GM12878 (cell line): ENCODE results near the gene TLCD2. TPM values are rescaled to one million over a fixed set of nuclear protein-coding genes. Genes with fewer than 3 reads are reported as not detected.

Experiments used
- ATAC-seq: fragments of 200-7000 bp; cut with Tn5 transposase; 3 replicates; pipeline ENCODE4 v1.9.1; 2020; ENCODE audit warnings: mild to moderate bottlenecking, moderate library complexity
- BruUV-seq: library from RNA; stranded (reverse); fragments of 400-500 nt; replicated peaks from 2 replicates; lab custom pipeline; 2021; lab: Mats Ljungman, UMichigan
- CTCF ChIA-PET: fragments of 300-600 bp; sonication (Branson Sonifier 250); formaldehyde crosslinking; extraction: SDS; loops from one replicate; lab custom pipeline; 2021; ENCODE audit warnings: inconsistent platforms; lab: Yijun Ruan, JAX
- POLR2A ChIA-PET: fragments of 350-600 bp; formaldehyde crosslinking; extraction: SDS; loops from one replicate; lab custom pipeline; 2021; ENCODE audit warnings: inconsistent platforms; lab: Charles Lee
- RAD21 ChIA-PET: fragments of 300-600 bp; sonication (Branson Sonifier 250); formaldehyde crosslinking; loops from one replicate; lab custom pipeline; 2023; ENCODE audit warnings: antibody characterized with exemption; ENCODE audit not compliant: unreplicated experiment; lab: Charles Lee
- SMC1A ChIA-PET: fragments of 300-600 bp; sonication (Branson Sonifier 250); formaldehyde crosslinking; loops from one replicate; lab custom pipeline; 2023; ENCODE audit not compliant: unreplicated experiment, uncharacterized antibody; lab: Charles Lee
- DNase-seq: peaks from one replicate; pipeline ENCODE4 v3.0.0-alpha.2; 2011; ENCODE audit warnings: low read depth, low spot score
- FAIRE-seq: peaks from 3 replicates; lab custom pipeline; 2011; peaks lifted over from hg19 to GRCh38; lab: Jason Lieb, UNC
- H2AFZ ChIP-seq: 2 replicates; pipeline ENCODE4 v1.6.0; 2011; ENCODE audit warnings: low read depth, low read length, control low read depth; ENCODE audit not compliant: control insufficient read depth
- H3K27ac ChIP-seq: 2 replicates; pipeline ENCODE4 v1.5.1; 2011; ENCODE audit warnings: control low read depth; ENCODE audit not compliant: control insufficient read depth, insufficient read depth
- H3K27me3 ChIP-seq, 2 experiments: replicated peaks in 1 of 2; 2 replicates each; pipeline versions ENCODE4 v1.6.0 to v1.6.1; 2011; ENCODE audit warnings: low read length in 1 of 2; ENCODE audit not compliant: control insufficient read depth in 2 of 2, insufficient read depth in 2 of 2
- H3K36me3 ChIP-seq, 2 experiments: 2 replicates each; pipeline ENCODE4 v1.5.1; 2011; ENCODE audit warnings: low read length in 1 of 2; ENCODE audit not compliant: control insufficient read depth in 2 of 2, insufficient read depth in 2 of 2
- H3K4me1 ChIP-seq: 2 replicates; pipeline ENCODE4 v1.6.1; 2011; ENCODE audit warnings: mild to moderate bottlenecking, low read length, moderate library complexity, mixed read lengths; ENCODE audit not compliant: control insufficient read depth, insufficient read depth
- H3K4me2 ChIP-seq: 2 replicates; pipeline ENCODE4 v1.6.0; 2011; ENCODE audit warnings: control low read depth; ENCODE audit not compliant: control insufficient read depth, insufficient read depth
- H3K4me3 ChIP-seq: fragments of 200-600 bp; sonication (generic); 2 replicates; pipeline ENCODE4 v1.5.1; 2016
- H3K79me2 ChIP-seq: 2 replicates; pipeline ENCODE4 v1.6.0; 2011; ENCODE audit warnings: low read length; ENCODE audit not compliant: control insufficient read depth, insufficient read depth
- H3K9ac ChIP-seq: 2 replicates; pipeline ENCODE4 v1.8.0; 2011; ENCODE audit warnings: low read length, control low read depth, mixed read lengths; ENCODE audit not compliant: control insufficient read depth, insufficient read depth
- H3K9me3 ChIP-seq: replicated peaks from 3 replicates; pipeline ENCODE4 v1.5.1; 2011; ENCODE audit warnings: mild to moderate bottlenecking, low read length; ENCODE audit not compliant: control insufficient read depth, insufficient read depth
- H4K20me1 ChIP-seq: 2 replicates; pipeline ENCODE4 v1.6.0; 2011; ENCODE audit not compliant: control insufficient read depth, insufficient read depth
- CTCF ChIP-seq, 3 experiments: IDR thresholded peaks in 2 of 3; conservative IDR thresholded peaks in 1 of 3; 2 replicates each; pipeline ENCODE4 v1.5.1; 2011; ENCODE audit warnings: low read depth in 3 of 3, low read length in 3 of 3, mild to moderate bottlenecking in 3 of 3, control low read depth in 2 of 3, moderate library complexity in 2 of 3, inconsistent platforms in 1 of 3, mixed read lengths in 1 of 3; ENCODE audit not compliant: control insufficient read depth in 2 of 3, insufficient read depth in 1 of 3; ENCODE audit errors: extremely low read depth in 1 of 3
- ETV6 ChIP-seq, 2 experiments: fragments of 450-650 bp in 1 of 2; IDR thresholded peaks in 1 of 2; conservative IDR thresholded peaks in 1 of 2; 2 replicates each; pipeline ENCODE4 v1.6.1; 2014; ENCODE audit warnings: antibody characterized with exemption in 1 of 2, borderline replicate concordance in 1 of 2, low read depth in 1 of 2, mild to moderate bottlenecking in 1 of 2, moderate library complexity in 1 of 2
- IKZF1 ChIP-seq: fragments of 450-650 bp; conservative IDR thresholded peaks from 2 replicates; pipeline ENCODE4 v1.6.1; 2017; ENCODE audit warnings: antibody characterized with exemption, mild to moderate bottlenecking
- IRF5 ChIP-seq: fragments of 450-650 bp; IDR thresholded peaks from 2 replicates; pipeline ENCODE4 v1.6.1; 2017; ENCODE audit warnings: borderline replicate concordance
- NFXL1 ChIP-seq: fragments of 450-650 bp; IDR thresholded peaks from 2 replicates; pipeline ENCODE4 v1.6.1; 2017; ENCODE audit warnings: antibody characterized with exemption, mild to moderate bottlenecking, borderline replicate concordance
- RAD21 ChIP-seq: IDR thresholded peaks from 2 replicates; pipeline ENCODE4 v1.6.1; 2011; ENCODE audit warnings: mild to moderate bottlenecking, low read depth, low read length, moderate library complexity; ENCODE audit not compliant: insufficient read depth
- REST ChIP-seq: IDR thresholded peaks from 2 replicates; pipeline ENCODE4 v1.6.1; 2012; ENCODE audit warnings: mild to moderate bottlenecking, low read depth, low read length
- SMC3 ChIP-seq: IDR thresholded peaks from 2 replicates; pipeline ENCODE4 v1.6.1; 2011; ENCODE audit warnings: low read length, improper control_type of control experiment, borderline replicate concordance
- SREBF1 ChIP-seq: IDR thresholded peaks from 2 replicates; pipeline ENCODE4 v1.6.1; 2012; ENCODE audit warnings: mild to moderate bottlenecking, low read length
- SRF ChIP-seq, 2 experiments: IDR thresholded peaks; 2 replicates each; pipeline ENCODE4 v1.6.1; 2011; ENCODE audit warnings: low read depth in 2 of 2, low read length in 2 of 2, mild to moderate bottlenecking in 1 of 2, moderate library complexity in 1 of 2
- WGBS: methylation state at CpG from one replicate; pipeline ENCODE4 v1.1.6; 2016; ENCODE audit warnings: low lambda C conversion rate; ENCODE audit not compliant: insufficient replicate concordance, insufficient coverage; ENCODE audit errors: missing lambda C conversion rate; 5-methylcytosine and 5-hydroxymethylcytosine counted together
- in situ Hi-C: fragments of 300-500 bp; cut with MboI; formaldehyde crosslinking; loops from 9 replicates; pipeline ENCODE4 v1.14.3; 2018; ENCODE audit warnings: mixed read lengths
- intact Hi-C: fragments of 100-400 bp; cut with micrococcal nuclease; formaldehyde crosslinking; loops from one replicate; pipeline ENCODE4 v1.14.2; 2022; ENCODE audit not compliant: unreplicated experiment
- polyA plus RNA-seq, 11 experiments: library from polyadenylated mRNA; depleted of rRNA in 4 of 11; unstranded in 6 of 11; stranded (reverse) in 5 of 11; fragments of >200 nt; fragmentation: Nextera tagmentation in 4 of 11; fragmentation: Illumina TruSeq in 1 of 11; extraction: Ambion mirVana in 4 of 11; extraction: Trizol in 1 of 11; gene quantifications; 1 replicate in 1 of 11; 2 replicates in 10 of 11; pipeline versions ENCODE4 v1.2.1 to v1.2.3, GENCODE V29; 2011 to 2016; ENCODE audit warnings: inconsistent platforms in 2 of 11, missing spikeins in 2 of 11, low read depth in 1 of 11
- total RNA-seq, 4 experiments: library from RNA; depleted of rRNA in 3 of 4; stranded (reverse); fragments of >200 nt in 3 of 4; fragmentation: Illumina TruSeq in 1 of 4; extraction: Trizol in 1 of 4; gene quantifications; 2 replicates each; pipeline versions ENCODE4 v1.2.1 to v1.2.3, GENCODE V29; 2013 to 2021
- TF ChIP-seq, protein P1 (sequence below): fragments of 450-650 bp; formaldehyde crosslinking; IDR thresholded peaks from 2 replicates; pipeline ENCODE4 v1.5.0; 2022; ENCODE audit warnings: mild to moderate bottlenecking, missing genetic modification characterization

TLCD2 gene
- total and polyA plus RNA-seq, 10 of the 15 experiments (the other 5 are each of a cell fraction or from before 2014, with no cell fraction given): 0.02 to 0.15 (median 0.05) TPM; not detected in 2

- ChIA-PET CTCF (interaction anchor here (0.7 to 11.0 kb wide), 11 partner anchors 9 to 152 kb away, joined by 3 to 232 read pairs (median 4); partner anchors contain the start of genes RILP and RPA1), SMC1A (interaction anchor here (0.7 to 1.5 kb wide), 3 partner anchors 10 to 151 kb away, joined by 3 to 4 read pairs (median 3); no protein-coding TSS in a partner anchor), POLR2A (interaction anchor here (0.5 to 0.6 kb wide), 2 partner anchors 10 to 18 kb away, joined by 3 read pairs; no protein-coding TSS in a partner anchor), RAD21 (interaction anchor here (0.9 to 1.9 kb wide), 5 partner anchors 30 to 151 kb away, joined by 3 to 8 read pairs (median 4); no protein-coding TSS in a partner anchor)
- in situ Hi-C loops: no loop called here
- peak overlapping the region; percentile 90 for H3K4me2 ChIP-seq
- H3K79me2 ChIP-seq: peaks cover 7% of the 10 kb centered on the region
- BruUV-seq: no TSS peak
- H4K20me1 ChIP-seq: no peaks in the 10 kb centered on the region
- intact Hi-C loops: no loop called here
- H3K27me3 ChIP-seq: peaks cover 0 to 3% of the 10 kb centered on the region in 2 experiments; a peak in 1 of 4 replicates
- no peak for ATAC-seq
- no peaks in the 10 kb centered on the region for H3K9me3 ChIP-seq
- no peak overlapping the region for H3K27ac ChIP-seq
- H3K4me1 ChIP-seq: peaks cover 4% of the 10 kb centered on the region
- H3K9ac ChIP-seq: no peak overlapping the region
- H3K36me3 ChIP-seq: peaks cover 0 to 7% of the 10 kb centered on the region in 2 experiments; a peak in 2 of 4 replicates
- no peak overlapping the region for H2AFZ ChIP-seq
- DNase-seq: no peak
- WGBS: 65% methylated on average over 11 of the region's 11 CpGs
- H3K4me3 ChIP-seq: no peak overlapping the region
- FAIRE-seq: peak; percentile 44
- TF ChIP-seq SRF (IDR thresholded peaks at IDR 0.05; ENCODE audit: low read depth in 2 of 2, low read length in 2 of 2) (no peak), SMC3 (peak; percentile 12; the same call in 1 of the 2 replicates), SREBF1 (no peak), CTCF (IDR thresholded peaks at IDR 0.05 in 2 of 3, conservative IDR thresholded peaks at IDR 0.05 in 1 of 3; ENCODE audit: control insufficient read depth in 2 of 3, extremely low read depth in 1 of 3, insufficient read depth in 1 of 3, low read depth in 3 of 3, low read length in 3 of 3) (peak; percentile 40 to 53 (median 50); a peak in 5 of 6 replicates), IRF5 (no peak), IKZF1 (0 out of 2 replicates have a peak, but pooled peaks have one; percentile 19), ETV6 (conservative IDR thresholded peaks at IDR 0.05 in 1 of 2, IDR thresholded peaks at IDR 0.05 in 1 of 2; ENCODE audit: borderline replicate concordance in 1 of 2, low read depth in 1 of 2) (no peak), RAD21 (peak; percentile 55), NFXL1 (no peak), REST (no peak)
- TF ChIP-seq, protein P1, sequence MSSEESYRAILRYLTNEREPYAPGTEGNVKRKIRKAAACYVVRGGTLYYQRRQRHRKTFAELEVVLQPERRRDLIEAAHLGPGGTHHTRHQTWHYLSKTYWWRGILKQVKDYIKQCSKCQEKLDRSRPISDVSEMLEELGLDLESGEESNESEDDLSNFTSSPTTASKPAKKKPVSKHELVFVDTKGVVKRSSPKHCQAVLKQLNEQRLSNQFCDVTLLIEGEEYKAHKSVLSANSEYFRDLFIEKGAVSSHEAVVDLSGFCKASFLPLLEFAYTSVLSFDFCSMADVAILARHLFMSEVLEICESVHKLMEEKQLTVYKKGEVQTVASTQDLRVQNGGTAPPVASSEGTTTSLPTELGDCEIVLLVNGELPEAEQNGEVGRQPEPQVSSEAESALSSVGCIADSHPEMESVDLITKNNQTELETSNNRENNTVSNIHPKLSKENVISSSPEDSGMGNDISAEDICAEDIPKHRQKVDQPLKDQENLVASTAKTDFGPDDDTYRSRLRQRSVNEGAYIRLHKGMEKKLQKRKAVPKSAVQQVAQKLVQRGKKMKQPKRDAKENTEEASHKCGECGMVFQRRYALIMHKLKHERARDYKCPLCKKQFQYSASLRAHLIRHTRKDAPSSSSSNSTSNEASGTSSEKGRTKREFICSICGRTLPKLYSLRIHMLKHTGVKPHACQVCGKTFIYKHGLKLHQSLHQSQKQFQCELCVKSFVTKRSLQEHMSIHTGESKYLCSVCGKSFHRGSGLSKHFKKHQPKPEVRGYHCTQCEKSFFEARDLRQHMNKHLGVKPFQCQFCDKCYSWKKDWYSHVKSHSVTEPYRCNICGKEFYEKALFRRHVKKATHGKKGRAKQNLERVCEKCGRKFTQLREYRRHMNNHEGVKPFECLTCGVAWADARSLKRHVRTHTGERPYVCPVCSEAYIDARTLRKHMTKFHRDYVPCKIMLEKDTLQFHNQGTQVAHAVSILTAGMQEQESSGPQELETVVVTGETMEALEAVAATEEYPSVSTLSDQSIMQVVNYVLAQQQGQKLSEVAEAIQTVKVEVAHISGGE (CRISPR knock-in tag): no peak
These were observed 3.8 kb upstream of the TLCD2 start for GRCh38 chr17:1713878-1714426.
